ENCODE measurements around the gene ISCU.
"Not testable (repeated sequence)": the region's sequence is repeated elsewhere in the genome, so short reads cannot be mapped to it uniquely, and the experiment has no call there.

The ISCU gene

DNA sequence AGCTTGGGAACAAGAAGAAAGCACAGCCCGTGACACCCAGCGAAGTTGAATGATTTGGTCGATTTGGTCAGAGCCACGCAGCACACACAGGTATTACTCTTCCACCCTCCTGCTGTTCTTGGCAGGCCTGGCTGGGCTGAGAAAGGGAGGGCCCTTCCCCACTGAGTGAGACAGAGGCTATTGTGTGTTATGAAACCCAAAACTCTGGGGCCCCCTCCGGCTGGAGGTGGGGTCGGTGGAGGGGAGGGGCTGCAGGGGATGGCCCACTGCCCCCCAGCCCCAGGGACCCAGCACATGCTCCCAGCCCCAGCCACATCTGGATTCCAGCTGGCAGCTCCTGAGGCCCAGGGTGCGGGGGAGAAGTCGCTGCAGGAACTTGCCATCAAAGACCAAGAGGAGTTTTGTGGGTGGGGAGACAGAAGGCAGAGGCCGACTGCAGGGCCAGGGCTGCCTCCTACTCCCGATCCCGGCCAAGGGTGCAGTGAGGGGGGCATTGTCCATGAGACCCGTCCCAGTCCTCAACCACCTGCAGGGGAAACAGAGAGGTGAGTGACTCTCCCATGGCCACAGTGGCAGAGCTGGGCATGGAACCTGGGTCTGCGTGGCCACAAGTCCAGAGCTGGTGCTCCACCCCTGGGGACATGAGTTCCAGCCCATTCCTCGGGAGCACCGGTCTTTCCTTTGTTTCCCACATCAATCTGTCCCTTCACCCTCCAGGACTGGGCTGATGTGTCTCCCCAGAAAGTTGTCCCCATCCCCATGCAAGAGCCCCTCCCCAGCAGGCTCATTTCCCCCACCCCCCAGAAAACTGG is 26.8 kb downstream of the ISCU start:
- no peak for DNase-seq (ENCODE audit: low read depth)

- no peak for DNase-seq (ENCODE audit: low read depth)
These were observed 27.4 kb downstream of the ISCU start for GRCh38 chr12:108589840-108590229.

DNA sequence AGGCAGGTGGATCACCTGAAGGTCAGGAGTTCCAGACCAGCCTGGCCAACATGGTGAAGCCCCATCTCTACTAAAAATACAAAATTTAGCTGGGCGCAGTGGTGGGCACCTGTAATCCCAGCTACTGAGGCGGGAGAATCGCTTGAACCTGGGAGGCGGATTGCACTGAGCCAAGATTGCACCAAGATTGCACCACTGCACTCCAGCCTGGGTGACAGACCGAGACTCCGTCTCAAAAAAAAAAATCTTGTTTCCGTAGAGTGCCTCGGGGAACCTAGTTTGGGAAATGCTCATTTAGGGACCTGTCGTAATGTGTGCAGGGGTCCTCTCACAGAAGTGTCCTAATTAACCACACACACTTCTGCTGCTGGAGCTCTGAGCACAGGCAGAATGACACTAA is 28.1 kb downstream of the ISCU start:
- not testable (repeated sequence) for DNase-seq (ENCODE audit: low read depth)

GRCh38 chr12:108591267-108591980 is 29.0 kb downstream of the ISCU start:
- no peak for DNase-seq (ENCODE audit: low read depth)

GRCh38 chr12:108592033-108592909 is 29.9 kb downstream of the ISCU start:
- no peak for DNase-seq (ENCODE audit: low read depth)

GRCh38 chr12:108594323-108594903 is 32.0 kb downstream of the ISCU start:
- no peak for DNase-seq (ENCODE audit: low read depth)

DNA sequence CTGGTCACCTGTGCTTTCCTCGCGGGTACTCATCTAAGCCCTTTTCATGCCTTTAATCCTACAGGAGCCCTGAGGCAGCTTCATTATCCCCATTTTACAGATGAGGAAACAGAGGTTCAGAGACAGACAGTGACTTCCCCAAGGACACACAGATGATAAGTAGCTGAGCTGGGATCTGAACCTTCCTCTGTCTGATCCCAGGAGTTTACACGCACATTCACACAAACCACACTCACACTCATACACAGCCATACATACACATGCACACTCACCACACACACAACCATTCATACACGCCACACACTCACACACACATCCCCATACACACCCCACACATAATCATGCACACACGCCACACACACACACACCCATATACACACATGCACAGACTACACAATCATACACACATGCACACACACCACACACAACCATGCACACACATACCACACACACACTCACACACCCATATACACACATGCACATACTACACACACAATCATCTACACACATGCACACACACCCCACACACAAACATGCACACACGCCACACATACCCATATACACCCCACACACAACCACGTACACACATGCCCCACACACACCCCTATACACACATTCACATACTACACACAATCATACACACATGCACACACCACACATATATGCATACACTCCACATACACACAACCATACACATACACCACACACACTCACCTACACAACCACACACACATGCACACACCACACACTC is 32.7 kb downstream of the ISCU start:
- DNase-seq (ENCODE audit: low read depth): no peak

GRCh38 chr12:108595711-108596647 is 33.6 kb downstream of the ISCU start:
- DNase-seq (ENCODE audit: low read depth): no peak

DNA sequence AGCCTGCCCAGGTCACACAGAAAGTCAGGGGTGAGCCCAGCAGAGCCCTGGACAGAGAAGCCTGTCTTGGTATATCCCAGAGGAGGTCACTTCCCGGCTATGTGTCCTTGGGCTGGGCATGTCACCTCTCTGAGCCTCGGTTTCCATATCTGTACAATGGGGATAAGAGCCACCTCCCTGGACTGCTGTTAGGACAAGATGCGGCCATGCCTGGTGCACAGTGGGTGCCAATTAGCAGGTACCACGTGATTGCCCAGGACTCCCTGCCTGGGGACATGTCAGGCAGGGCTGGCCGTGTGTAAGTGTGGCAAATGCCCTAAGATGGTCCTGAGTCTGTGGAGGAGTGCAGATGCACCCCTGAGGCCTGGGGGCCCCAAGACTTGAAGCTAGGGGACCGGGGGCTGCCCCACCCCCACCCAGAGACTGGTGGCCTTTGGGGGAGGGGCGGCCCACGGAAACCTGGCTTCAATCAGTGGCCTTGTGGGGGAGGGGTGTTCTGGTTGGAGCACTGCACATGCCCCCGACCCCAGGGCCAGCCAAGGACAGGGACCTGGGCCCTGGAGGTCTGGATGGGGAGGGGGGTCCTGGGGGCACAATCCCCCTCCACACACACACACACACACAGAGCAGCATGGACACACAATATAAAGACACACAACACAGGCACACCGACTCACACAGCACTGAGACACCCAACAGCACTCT is 34.6 kb downstream of the ISCU start:
- no peak for DNase-seq (ENCODE audit: low read depth)

GRCh38 chr12:108597559-108598471 is 35.4 kb downstream of the ISCU start, which contains the start of gene TMEM119:
Gene TMEM119, minus strand, starts transcription at chr12:108598084. Its CDS starts 5,701 bp downstream, at chr12:108592383.
- DNase-seq (ENCODE audit: low read depth): no peak

GRCh38 chr12:108598553-108599250 is 36.3 kb downstream of the ISCU start:
- DNase-seq (ENCODE audit: low read depth): no peak

GRCh38 chr12:108599541-108599940 is 37.1 kb downstream of the ISCU start:
- no peak for DNase-seq (ENCODE audit: low read depth)

DNA sequence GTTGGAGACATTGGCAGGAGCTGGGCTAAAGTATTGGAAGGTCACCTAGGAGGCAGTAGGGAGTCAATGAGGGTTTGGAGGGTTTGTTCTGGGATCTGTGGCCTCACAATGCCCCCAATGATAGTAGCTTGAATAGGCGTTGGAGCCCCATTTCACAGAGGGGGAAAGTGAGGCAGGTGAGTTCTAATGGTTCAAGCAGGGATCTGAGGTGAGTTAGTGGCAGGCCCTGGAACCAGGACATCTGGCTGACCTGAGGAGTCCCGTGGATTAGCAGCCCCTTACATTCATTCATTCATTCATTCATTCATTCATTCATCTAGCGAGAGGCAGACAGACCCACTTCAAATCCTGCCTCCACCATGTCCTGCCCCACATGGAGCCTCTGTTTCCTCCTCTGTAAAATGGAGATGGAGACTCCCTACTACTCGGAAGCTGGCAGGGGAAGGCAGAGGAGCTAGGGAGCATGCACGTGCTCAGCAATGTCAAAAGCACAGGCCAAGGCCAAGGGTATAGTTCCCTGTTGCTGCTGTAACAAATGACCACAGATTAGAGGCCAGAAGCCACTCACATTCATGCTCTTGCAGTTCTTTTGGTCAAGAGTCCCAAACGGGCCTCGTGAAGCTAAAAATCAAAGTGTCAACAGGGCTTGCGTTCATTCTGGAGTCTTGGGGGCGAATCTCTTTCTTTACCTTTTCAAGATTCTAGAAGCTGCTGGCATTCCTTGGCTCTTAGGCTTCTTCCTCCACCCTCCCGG is 37.7 kb downstream of the ISCU start:
- DNase-seq (ENCODE audit: low read depth): no peak

- DNase-seq (ENCODE audit: low read depth): no peak
These were observed 38.3 kb downstream of the ISCU start for GRCh38 chr12:108600702-108601007.

DNA sequence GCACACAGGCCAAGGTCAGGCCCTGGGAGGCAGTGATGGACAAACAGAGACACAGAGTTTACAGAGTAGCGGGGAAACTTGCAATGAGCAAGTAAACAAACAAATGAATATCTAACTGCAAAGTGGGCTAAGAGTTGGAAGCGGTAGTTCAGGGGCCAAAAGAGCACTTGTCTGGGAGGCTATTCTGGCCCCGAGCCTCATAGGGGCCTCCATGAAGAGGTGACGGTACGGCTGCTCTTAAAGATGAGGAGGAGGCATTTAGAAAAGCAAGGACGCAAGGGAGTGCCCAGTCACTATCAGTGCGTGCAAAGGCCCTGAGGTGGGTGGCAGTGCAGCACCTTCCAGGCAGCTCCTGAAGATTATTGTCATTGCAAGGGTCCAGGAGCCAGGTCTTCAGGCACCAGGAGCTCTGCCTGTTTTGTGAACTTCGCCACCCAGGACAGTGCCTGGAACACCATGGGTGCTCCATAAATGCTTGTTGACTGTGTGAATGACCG is 39.9 kb downstream of the ISCU start:
- DNase-seq (ENCODE audit: low read depth): no peak

- no peak for DNase-seq (ENCODE audit: low read depth)
These were observed 40.7 kb downstream of the ISCU start for GRCh38 chr12:108602976-108603704.

All from HS-5 (cell line).